A549 (cell line): Measurements from ENCODE around the gene NDUFA13.

Experiments
- CEBPB ChIP-seq, 2 experiments: fragments of >200 bp in 1 of 2; sonication (Bioruptor Twin) in 1 of 2; formaldehyde crosslinking in 1 of 2; IDR thresholded peaks; 2 replicates each; pipeline ENCODE4 v1.6.1; 2012 to 2016
- EP300 ChIP-seq, 2 experiments: fragments of >200 bp; sonication (Bioruptor Twin); formaldehyde crosslinking; IDR thresholded peaks; 2 replicates in 1 of 2; 3 replicates in 1 of 2; pipeline ENCODE4 v1.6.1; 2016 to 2017
- JUNB ChIP-seq: fragments of >200 bp; sonication (Bioruptor Twin); formaldehyde crosslinking; IDR thresholded peaks from 2 replicates; pipeline ENCODE4 v1.6.1; 2016
- KDM5A ChIP-seq: fragments of 200-600 bp; sonication (generic); IDR thresholded peaks from 2 replicates; pipeline ENCODE4 v1.6.1; 2016; ENCODE audit warnings: antibody characterized with exemption, mild to moderate bottlenecking
- MAZ ChIP-seq: fragments of 150-350 bp; IDR thresholded peaks from 2 replicates; pipeline ENCODE4 v1.6.1; 2014; ENCODE audit warnings: antibody characterized with exemption, low read depth, low read length, borderline replicate concordance
- MYC ChIP-seq: IDR thresholded peaks from 2 replicates; pipeline ENCODE4 v1.6.1; 2012; ENCODE audit warnings: mild to moderate bottlenecking, inconsistent platforms, low read length, improper control_type of control experiment, borderline replicate concordance
- POLR2A ChIP-seq: IDR thresholded peaks from 2 replicates; pipeline ENCODE4 v1.6.1; 2012; ENCODE audit warnings: mild to moderate bottlenecking, low read length
- POLR2AphosphoS2 ChIP-seq: conservative IDR thresholded peaks from 2 replicates; pipeline ENCODE4 v1.6.1; 2012; ENCODE audit warnings: low read length, improper control_type of control experiment, inconsistent platforms
- RAD21 ChIP-seq, 2 experiments: fragments of >200 bp in 1 of 2; sonication (Bioruptor Twin) in 1 of 2; formaldehyde crosslinking in 1 of 2; IDR thresholded peaks in 1 of 2; conservative IDR thresholded peaks in 1 of 2; 2 replicates in 1 of 2; 3 replicates in 1 of 2; pipeline ENCODE4 v1.6.1; 2012 to 2018; ENCODE audit warnings: inconsistent platforms in 1 of 2
- TF ChIP-seq, protein P1 (sequence below): fragments of >200 bp; sonication (Bioruptor Twin); formaldehyde crosslinking; IDR thresholded peaks from 3 replicates; pipeline ENCODE4 v1.5.1; 2016
- TF ChIP-seq, protein P2 (sequence below): IDR thresholded peaks from 2 replicates; pipeline ENCODE4 v1.6.1; 2012
- TF ChIP-seq, protein P3 (sequence below): fragments of >200 bp; sonication (Bioruptor Twin); formaldehyde crosslinking; IDR thresholded peaks from 2 replicates; pipeline ENCODE4 v1.6.1; 2016

DNA sequence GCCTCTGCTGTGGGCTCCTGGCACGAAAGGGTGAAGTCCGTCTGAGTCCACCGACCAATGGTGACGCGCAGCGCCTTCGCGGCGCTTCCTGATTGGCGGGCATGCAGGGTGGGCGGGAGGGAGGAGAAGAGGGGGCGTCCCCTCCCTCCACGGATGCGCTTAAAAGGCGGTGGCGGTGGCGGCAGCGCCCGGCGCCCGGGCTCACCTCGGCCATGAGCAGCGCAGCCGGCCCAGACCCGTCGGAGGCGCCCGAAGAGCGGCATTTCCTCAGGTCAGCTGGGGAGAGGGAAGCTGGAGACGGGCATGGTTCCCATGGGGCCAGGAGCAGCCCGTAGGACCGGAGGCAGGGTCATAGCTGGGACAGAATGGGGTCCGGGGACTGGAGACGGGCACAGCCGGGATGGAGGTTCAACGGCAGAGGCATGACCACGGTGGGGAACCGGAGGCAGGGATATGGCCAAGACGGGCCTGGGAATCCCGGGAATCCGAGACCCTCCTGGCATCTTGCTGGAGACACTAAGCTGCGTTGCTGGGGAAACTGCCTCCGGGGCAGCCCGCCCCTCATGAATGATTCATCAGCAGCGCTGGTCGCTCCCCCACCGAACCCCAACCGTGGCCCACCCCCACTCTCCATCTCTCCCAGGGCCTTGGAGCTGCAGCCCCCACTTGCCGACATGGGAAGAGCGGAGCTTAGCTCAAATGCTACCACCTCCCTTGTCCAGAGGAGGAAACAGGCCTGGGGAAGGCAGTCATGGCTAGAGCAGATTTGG lies 12.9 kb downstream of the NDUFA13 start, which contains the start of gene YJEFN3:
- TF ChIP-seq, protein P1, sequence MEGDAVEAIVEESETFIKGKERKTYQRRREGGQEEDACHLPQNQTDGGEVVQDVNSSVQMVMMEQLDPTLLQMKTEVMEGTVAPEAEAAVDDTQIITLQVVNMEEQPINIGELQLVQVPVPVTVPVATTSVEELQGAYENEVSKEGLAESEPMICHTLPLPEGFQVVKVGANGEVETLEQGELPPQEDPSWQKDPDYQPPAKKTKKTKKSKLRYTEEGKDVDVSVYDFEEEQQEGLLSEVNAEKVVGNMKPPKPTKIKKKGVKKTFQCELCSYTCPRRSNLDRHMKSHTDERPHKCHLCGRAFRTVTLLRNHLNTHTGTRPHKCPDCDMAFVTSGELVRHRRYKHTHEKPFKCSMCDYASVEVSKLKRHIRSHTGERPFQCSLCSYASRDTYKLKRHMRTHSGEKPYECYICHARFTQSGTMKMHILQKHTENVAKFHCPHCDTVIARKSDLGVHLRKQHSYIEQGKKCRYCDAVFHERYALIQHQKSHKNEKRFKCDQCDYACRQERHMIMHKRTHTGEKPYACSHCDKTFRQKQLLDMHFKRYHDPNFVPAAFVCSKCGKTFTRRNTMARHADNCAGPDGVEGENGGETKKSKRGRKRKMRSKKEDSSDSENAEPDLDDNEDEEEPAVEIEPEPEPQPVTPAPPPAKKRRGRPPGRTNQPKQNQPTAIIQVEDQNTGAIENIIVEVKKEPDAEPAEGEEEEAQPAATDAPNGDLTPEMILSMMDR: no peak
- TF ChIP-seq RAD21 (conservative IDR thresholded peaks at IDR 0.05 in 1 of 2, IDR thresholded peaks at IDR 0.05 in 1 of 2): no peak
- TF ChIP-seq POLR2AphosphoS2: no peak
- TF ChIP-seq POLR2A: no peak
- TF ChIP-seq CEBPB (IDR thresholded peaks at IDR 0.05): no peak
- TF ChIP-seq EP300 (IDR thresholded peaks at IDR 0.05): no peak
- no peak for TF ChIP-seq JUNB
- TF ChIP-seq MAZ: no peak
- TF ChIP-seq, protein P2, sequence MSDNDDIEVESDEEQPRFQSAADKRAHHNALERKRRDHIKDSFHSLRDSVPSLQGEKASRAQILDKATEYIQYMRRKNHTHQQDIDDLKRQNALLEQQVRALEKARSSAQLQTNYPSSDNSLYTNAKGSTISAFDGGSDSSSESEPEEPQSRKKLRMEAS: no peak
- TF ChIP-seq, protein P3, sequence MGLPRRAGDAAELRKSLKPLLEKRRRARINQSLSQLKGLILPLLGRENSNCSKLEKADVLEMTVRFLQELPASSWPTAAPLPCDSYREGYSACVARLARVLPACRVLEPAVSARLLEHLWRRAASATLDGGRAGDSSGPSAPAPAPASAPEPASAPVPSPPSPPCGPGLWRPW: no peak
- no peak for TF ChIP-seq KDM5A
- TF ChIP-seq MYC: no peak
